Hematopoietic multipotent progenitor cell treated with erythropoietin and hydrocortisone succinate and interleukin-3 and kit ligand, for 4 days (in vitro differentiated cells): ENCODE data around the gene PDSS2.
A peak's percentile ranks its signal among the peaks of the same experiment; 100 is the strongest.
"Not testable (repeated sequence)": the region's sequence is repeated elsewhere in the genome, so short reads cannot be mapped to it uniquely, and the experiment has no call there.

Experiments
- DNase-seq: peaks from one replicate; pipeline ENCODE4 v3.0.0-alpha.2; 2015

The PDSS2 gene

GRCh38 chr6:107152638-107153430 is 306.5 kb downstream of the PDSS2 start:
- no peak for DNase-seq

- no peak for DNase-seq
Measured at GRCh38 chr6:107144666-107145065, 314.7 kb downstream of the PDSS2 start.

- no peak for DNase-seq
Measured at GRCh38 chr6:107144014-107144413, 315.4 kb downstream of the PDSS2 start.

- no peak for DNase-seq
Measured at GRCh38 chr6:107140581-107140980, 318.8 kb downstream of the PDSS2 start.

GRCh38 chr6:107136324-107136723 is 323.0 kb downstream of the PDSS2 start:
- DNase-seq: not testable (repeated sequence)

GRCh38 chr6:107135048-107135680 is 324.2 kb downstream of the PDSS2 start:
- not testable (repeated sequence) for DNase-seq

- peak; percentile 61 for DNase-seq
Measured at GRCh38 chr6:107132330-107132954, 326.9 kb downstream of the PDSS2 start.

GRCh38 chr6:107129370-107129925 is 329.9 kb downstream of the PDSS2 start:
- DNase-seq: no peak

- no peak for DNase-seq
Measured at GRCh38 chr6:107128577-107128976, 330.8 kb downstream of the PDSS2 start.

- DNase-seq: no peak
Measured at GRCh38 chr6:107128175-107128574, 331.2 kb downstream of the PDSS2 start.

- DNase-seq: no peak
Measured at GRCh38 chr6:107125771-107126170, 333.6 kb downstream of the PDSS2 start.

- DNase-seq: no peak
Measured at GRCh38 chr6:107124934-107125348, 334.4 kb downstream of the PDSS2 start.

- no peak for DNase-seq
Measured at GRCh38 chr6:107123501-107123900, 335.9 kb downstream of the PDSS2 start.

- no peak for DNase-seq
Measured at GRCh38 chr6:107122748-107123147, 336.6 kb downstream of the PDSS2 start.

GRCh38 chr6:107121964-107122495 is 337.3 kb downstream of the PDSS2 start:
- DNase-seq: no peak

GRCh38 chr6:107121266-107121665 is 338.1 kb downstream of the PDSS2 start:
- DNase-seq: no peak

- DNase-seq: no peak
Measured at GRCh38 chr6:107120404-107120803, 339.0 kb downstream of the PDSS2 start.

GRCh38 chr6:107118976-107119375 is 340.4 kb downstream of the PDSS2 start:
- DNase-seq: peak; percentile 53

- DNase-seq: not testable (repeated sequence)
Measured at GRCh38 chr6:107118540-107118939, 340.8 kb downstream of the PDSS2 start.

GRCh38 chr6:107116931-107117330 is 342.4 kb downstream of the PDSS2 start:
- no peak for DNase-seq

- peak; percentile 81 for DNase-seq
Measured at GRCh38 chr6:107116328-107116892, 343.0 kb downstream of the PDSS2 start.

GRCh38 chr6:107115695-107116327 is 343.6 kb downstream of the PDSS2 start:
- DNase-seq: peak; percentile 66
